Inferior parietal cortex (tissue), 1 donor: ENCODE measurements around the gene UBE3B.

ENCODE experiments used
- DNase-seq: peaks from one replicate; pipeline ENCODE4 v3.0.0-alpha.2; 2016; ENCODE audit errors: extremely low spot score

Gene UBE3B

GRCh38 chr12:109494348-109494881, 17.0 kb downstream of the UBE3B start:
- DNase-seq, result no peak

- no peak for DNase-seq
These were observed 17.6 kb downstream of the UBE3B start for GRCh38 chr12:109495012-109495411.

- DNase-seq, result no peak
These were observed 18.9 kb downstream of the UBE3B start for GRCh38 chr12:109496306-109496705.

GRCh38 chr12:109497675-109498074, 20.2 kb downstream of the UBE3B start:
- DNase-seq, result no peak

- no peak for DNase-seq
These were observed 23.2 kb downstream of the UBE3B start for GRCh38 chr12:109500406-109501185.

GRCh38 chr12:109501299-109501698, 23.9 kb downstream of the UBE3B start:
- DNase-seq, result no peak

- DNase-seq, result no peak
These were observed 24.9 kb downstream of the UBE3B start for GRCh38 chr12:109502332-109502731.

GRCh38 chr12:109503611-109504010, 26.2 kb downstream of the UBE3B start:
- DNase-seq, result peak; percentile 39

- no peak for DNase-seq
These were observed 26.6 kb downstream of the UBE3B start for GRCh38 chr12:109504068-109504467.

GRCh38 chr12:109510196-109510595, 32.8 kb downstream of the UBE3B start:
- DNase-seq, result no peak

GRCh38 chr12:109512608-109513007, 35.2 kb downstream of the UBE3B start:
- no peak for DNase-seq

GRCh38 chr12:109513051-109513450, 35.6 kb downstream of the UBE3B start:
- no peak for DNase-seq

- DNase-seq, result no peak
These were observed 36.5 kb downstream of the UBE3B start for GRCh38 chr12:109513977-109514376.

- DNase-seq, result no peak
These were observed 40.2 kb downstream of the UBE3B start for GRCh38 chr12:109517619-109518018.

GRCh38 chr12:109518820-109519665, 41.6 kb downstream of the UBE3B start:
- DNase-seq, result peak; percentile 90

GRCh38 chr12:109519787-109520186, 42.4 kb downstream of the UBE3B start:
- no peak for DNase-seq

GRCh38 chr12:109521831-109522230, 44.4 kb downstream of the UBE3B start:
- DNase-seq, result no peak

- DNase-seq, result no peak
These were observed 45.6 kb downstream of the UBE3B start for GRCh38 chr12:109523071-109523470.

GRCh38 chr12:109523504-109523903, 46.1 kb downstream of the UBE3B start:
- no peak for DNase-seq

GRCh38 chr12:109524466-109525278, 47.2 kb downstream of the UBE3B start:
- DNase-seq, result no peak

GRCh38 chr12:109525279-109525585, 47.8 kb downstream of the UBE3B start:
- no peak for DNase-seq
